KBM-7 (cell line): Measurements from ENCODE around the gene ABCA12.

Experiments
- DNase-seq: peaks from one replicate; pipeline ENCODE4 v3.0.0-alpha.2; 2015
- in situ Hi-C: fragments of 300-500 bp; cut with MboI; formaldehyde crosslinking; loops from 2 replicates; pipeline ENCODE4 v1.14.3; 2020; ENCODE audit warnings: low sequenced_read_pairs, low pct_unique_long_range_greater_than_20kb, mixed read lengths

Gene ABCA12

DNA sequence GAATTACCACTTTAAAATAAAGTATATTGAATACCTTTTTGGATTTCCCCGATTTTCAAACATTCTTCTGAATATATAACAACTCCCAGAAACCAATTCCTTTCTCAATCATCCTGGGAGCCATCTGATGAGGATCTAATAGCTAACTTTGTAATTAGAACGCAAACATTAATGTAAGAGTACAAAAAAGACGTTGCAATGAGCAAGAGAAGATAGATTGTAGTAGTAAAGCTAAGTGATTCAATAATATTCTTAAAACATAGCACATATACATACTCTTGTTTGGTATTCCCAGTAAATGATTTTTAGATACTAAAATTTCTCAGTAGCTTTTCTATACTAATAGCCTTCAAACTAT, 1.1 kb downstream of the ABCA12 start:
- DNase-seq: no peak
- in situ Hi-C loops: no loop called here

DNA sequence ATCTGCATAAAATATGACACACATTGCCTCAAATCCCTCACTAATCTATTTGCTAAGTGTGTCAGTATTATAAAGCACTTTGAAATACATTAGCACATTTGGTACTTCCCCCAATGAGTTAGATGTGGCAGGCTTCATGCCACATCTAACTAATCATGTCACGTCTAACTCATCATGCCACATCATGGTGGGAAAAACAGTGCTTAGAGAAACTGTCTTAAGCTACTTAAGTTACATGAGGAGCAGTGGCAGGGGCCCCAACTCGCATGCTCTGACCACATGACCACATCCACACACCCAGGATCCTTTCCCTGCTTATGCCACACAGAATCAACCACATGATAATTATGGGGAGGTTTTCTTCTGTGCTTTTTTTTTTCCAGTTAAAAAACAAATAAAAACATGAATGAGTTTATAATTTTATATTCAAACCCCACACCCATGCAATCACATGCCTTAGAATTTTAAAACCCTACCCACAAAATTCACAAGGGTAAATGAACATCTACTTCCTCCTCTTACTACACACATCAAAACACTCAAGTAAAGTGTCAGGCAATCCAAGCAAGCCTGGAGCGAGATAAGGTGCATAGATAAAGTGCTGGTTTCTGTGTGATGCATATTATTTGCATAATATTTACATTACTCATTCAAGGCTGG, 1.6 kb downstream of the ABCA12 start:
- no peak for DNase-seq
- in situ Hi-C loops: no loop called here

DNA sequence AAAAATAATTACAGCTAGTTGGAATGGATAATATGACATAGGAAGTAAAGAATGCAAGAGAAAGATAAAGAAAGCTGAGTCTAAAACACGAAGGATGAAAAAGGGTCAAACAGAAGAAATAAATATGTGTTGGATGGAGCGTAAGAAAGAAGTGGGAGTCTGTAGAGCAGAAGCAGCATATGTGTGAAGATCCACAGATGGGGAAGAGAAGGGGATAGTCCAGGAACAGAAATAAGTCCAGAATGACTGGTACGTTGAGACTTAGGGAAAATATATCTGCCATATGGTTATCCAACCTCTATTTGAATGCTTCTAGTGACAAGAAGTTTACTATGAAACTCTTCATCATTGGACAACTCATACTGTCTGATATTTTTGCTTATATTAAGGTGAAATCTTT, 18.0 kb downstream of the ABCA12 start:
- no peak for DNase-seq
- in situ Hi-C loops: no loop called here

- in situ Hi-C loops: no loop called here
These were observed 18.6 kb downstream of the ABCA12 start for GRCh38 chr2:215119847-215120246.

DNA sequence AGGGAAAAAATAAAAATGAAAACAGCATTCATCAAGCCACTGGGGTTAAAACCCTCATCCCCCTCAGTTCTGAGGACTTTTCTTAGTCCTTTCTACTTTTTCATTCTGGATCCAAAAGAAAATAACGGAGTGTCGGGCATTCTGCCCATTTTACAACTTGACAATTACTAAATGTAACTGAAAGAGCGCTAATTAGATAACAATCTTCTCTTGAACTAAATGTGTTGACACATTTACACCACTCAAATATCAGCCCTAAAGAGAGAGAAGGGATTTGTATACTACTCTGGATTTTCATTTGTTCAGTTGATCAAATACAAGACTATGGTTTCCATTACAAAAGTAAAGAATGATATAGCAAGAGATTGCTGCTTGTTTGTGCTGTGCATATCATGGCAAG, 27.5 kb downstream of the ABCA12 start:
- in situ Hi-C loops: no loop called here
- no peak for DNase-seq

More at GRCh38 chr2:215119847-215120246, 18.6 kb downstream of the ABCA12 start:
- DNase-seq: no peak

GRCh38 chr2:215107216-215108056, 31.0 kb downstream of the ABCA12 start:
- DNase-seq: no peak
- in situ Hi-C loops: no loop called here

DNA sequence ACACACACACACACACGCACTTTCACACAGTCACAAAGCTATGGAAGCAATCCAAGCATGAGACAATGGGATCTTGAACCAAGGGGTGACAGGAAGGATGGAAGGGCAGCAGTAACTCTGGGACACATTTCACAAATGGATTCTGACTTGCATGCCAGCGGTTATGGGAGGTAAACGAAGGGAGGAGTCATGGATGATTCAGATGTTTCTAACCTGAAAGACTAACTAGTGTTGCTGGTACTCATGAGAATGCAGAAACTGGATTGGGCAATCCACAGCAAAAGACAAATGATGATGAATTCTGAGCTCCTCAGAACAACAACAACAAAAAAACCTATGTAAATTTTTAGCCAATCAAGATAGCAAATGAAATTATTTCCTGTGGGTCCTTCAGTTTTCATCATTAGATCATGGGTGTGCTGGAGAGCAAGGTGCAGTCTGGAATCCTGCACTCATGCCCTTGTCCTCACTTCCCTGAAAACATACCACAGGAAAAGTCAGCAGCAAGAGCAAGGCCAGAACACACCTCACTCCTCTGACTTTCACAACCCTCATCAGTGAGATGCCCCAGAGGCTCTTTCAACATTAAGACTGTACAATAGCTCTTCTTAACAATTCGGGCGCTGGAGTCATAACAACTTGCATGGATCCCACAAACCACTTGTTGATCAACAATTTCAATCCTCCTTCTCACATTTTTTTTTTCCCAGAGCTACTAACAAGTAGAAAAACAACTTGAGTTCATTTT, 32.6 kb downstream of the ABCA12 start:
- in situ Hi-C loops: no loop called here
- DNase-seq: no peak

DNA sequence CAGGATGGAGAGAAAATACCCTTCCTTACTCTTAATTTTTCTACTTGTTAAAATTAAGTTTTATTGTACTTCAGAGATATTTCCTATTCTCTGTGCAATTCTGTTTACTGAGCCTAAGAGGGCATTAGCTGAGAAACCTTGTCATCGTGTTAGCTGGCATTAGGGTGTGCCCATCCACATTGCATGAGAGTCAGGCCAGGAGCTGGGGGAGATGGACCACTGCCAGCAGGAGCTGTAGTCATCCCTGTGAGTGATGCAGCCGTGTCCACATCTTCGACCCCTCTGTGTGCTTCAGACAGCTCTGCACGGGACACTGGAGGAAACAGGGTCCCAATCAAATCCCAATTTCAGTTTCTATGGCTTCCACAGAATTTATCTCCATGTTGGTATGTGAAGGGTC, 34.2 kb downstream of the ABCA12 start:
- in situ Hi-C loops: no loop called here
- DNase-seq: no peak

GRCh38 chr2:215098875-215099274, 39.6 kb downstream of the ABCA12 start:
- no peak for DNase-seq
- in situ Hi-C loops: no loop called here

- DNase-seq: no peak
- in situ Hi-C loops: no loop called here
These were observed 54.3 kb downstream of the ABCA12 start for GRCh38 chr2:215084080-215084479.

DNA sequence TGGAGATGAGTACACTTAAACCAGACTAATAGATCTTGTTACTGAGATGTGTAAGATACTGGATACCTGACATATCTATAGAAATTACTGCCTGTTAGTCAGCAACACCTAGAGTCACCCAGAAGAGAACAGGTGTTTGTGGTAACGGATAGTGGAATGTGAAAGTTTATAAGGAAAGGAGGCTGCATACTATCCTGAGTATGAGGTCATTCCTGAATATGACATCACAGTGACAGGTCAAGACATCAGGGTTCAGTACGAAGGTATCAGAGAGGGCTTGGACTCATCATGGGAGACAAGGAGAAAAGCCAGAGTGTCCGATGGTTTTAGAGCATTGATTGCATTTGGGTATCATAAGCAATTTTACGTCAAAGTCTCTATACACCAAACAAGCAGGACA, 55.3 kb downstream of the ABCA12 start:
- DNase-seq: no peak
- in situ Hi-C loops: no loop called here

GRCh38 chr2:215082446-215082845, 56.0 kb downstream of the ABCA12 start:
- no peak for DNase-seq
- in situ Hi-C loops: no loop called here

GRCh38 chr2:215080545-215080944, 57.9 kb downstream of the ABCA12 start:
- no peak for DNase-seq
- in situ Hi-C loops: no loop called here

DNA sequence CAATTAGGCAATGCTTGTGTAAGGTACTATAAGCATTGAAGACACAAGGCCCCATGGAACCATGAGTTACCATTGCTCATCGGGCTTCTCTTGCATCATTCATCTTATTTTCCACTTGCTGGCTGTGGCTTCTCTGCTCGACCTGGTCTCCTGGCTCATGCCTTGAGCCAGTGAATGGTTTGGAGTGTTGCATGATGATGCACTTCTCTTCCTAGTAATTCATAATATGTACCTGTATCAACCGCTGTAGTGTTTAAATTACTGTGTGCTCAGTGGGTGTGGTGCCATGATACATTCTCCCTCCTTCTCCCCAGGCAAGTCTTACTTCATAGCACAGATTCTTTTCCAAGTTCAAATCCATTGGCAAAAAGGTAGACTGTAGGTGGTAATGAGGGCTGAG, 66.8 kb downstream of the ABCA12 start:
- in situ Hi-C loops: no loop called here
- DNase-seq: no peak

DNA sequence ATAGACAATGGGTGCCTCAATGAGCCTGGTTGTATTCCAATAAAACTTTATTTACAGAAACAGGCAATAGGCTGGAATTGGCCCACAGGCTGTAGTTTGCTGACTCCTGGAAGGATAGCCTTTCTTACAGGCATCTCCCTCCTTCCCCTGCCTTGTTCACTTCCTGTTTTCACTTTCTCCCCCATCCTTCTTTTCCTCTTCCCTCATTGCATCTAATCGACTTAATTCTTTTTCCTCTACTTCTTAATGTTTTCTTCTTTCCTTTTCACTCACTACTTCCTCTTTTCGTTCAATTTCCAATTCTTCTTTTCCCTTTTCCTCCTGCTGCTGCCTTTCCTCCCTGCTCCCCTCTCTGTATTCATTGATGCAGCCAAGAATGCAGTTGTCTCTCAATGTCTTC, 70.0 kb downstream of the ABCA12 start:
- in situ Hi-C loops: no loop called here
- no peak for DNase-seq

- DNase-seq: no peak
- in situ Hi-C loops: no loop called here
These were observed 72.3 kb downstream of the ABCA12 start for GRCh38 chr2:215066124-215066523.

- no peak for DNase-seq
- in situ Hi-C loops: no loop called here
These were observed 74.9 kb downstream of the ABCA12 start for GRCh38 chr2:215063526-215063925.

DNA sequence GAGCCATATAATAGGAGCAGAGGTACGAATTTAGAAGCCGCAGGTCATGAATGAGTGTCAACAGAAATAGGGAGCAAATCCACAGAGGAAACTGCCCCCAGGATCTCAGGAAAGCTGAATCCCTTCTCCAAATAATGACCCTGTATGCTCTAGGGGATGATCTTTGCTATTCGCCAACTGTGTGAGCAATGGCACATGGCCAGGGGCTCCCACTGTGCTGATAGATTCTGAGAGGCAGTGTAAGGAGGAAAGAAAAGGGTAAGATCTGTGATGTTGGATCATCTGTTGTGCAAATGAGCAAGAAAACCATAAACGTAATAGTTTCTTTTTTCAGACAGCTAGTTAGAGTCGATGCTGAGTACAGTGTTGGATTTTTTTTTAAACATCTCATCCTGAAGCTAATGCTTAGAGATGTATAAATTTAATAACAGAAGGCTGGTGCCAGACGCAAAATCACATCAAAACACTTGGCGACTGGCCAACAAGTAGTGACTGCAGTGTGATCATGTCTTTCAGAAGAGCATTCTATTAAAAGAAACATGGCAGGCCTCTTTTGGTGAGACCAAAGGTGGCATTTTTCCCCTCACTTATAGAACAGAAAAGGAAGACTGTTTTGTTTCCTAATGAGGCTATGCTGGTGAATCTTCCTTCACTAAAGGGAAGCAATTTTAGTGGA, 77.4 kb downstream of the ABCA12 start:
- in situ Hi-C loops: no loop called here

GRCh38 chr2:215059724-215060123, 78.7 kb downstream of the ABCA12 start:
- DNase-seq: no peak
- in situ Hi-C loops: no loop called here

More for the DNA sequence above, 77.4 kb downstream of the ABCA12 start:
- DNase-seq: no peak

DNA sequence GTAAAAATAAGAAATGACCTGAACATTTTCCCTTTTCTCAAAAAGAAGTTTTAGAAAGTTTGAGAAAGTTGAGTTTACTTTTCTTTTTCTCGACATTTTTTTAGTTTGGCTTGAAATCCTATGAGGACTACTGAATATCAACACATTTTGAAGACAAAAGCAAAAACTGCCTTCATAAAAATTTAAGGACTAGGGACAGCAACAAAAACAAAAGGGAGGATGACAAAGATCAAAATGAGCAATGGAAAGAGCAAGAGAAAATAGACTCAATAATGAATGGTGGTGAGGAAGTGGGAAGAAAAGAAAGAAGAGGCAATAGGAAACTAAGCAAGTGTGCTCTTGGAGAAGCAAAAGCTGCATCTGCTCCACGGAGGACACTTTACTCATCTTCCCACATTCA, 82.5 kb downstream of the ABCA12 start:
- in situ Hi-C loops: no loop called here
- no peak for DNase-seq
